Gastrocnemius medialis (tissue), 4 donors: ENCODE measurements around the gene CDC42BPG.

Source experiments
- POLR2A ChIP-seq, 2 donors: fragments of 450-650 bp; IDR thresholded peaks; one replicate each; pipeline ENCODE4 v1.6.1; 2017; ENCODE audit warnings: antibody characterized with exemption in 2 of 2, mild to moderate bottlenecking in 2 of 2, moderate library complexity in 2 of 2
- TF ChIP-seq, protein P1 (sequence below), 5 experiments: fragments of 450-650 bp in 3 of 5; fragments of 200-600 bp in 2 of 5; sonication (generic) in 2 of 5; IDR thresholded peaks in 4 of 5; conservative IDR thresholded peaks in 1 of 5; 1 replicate in 4 of 5; 2 replicates in 1 of 5; pipeline ENCODE4 v1.5.1; 2016 to 2019; ENCODE audit warnings: antibody characterized with exemption in 5 of 5, mild to moderate bottlenecking in 3 of 5, moderate library complexity in 3 of 5

DNA sequence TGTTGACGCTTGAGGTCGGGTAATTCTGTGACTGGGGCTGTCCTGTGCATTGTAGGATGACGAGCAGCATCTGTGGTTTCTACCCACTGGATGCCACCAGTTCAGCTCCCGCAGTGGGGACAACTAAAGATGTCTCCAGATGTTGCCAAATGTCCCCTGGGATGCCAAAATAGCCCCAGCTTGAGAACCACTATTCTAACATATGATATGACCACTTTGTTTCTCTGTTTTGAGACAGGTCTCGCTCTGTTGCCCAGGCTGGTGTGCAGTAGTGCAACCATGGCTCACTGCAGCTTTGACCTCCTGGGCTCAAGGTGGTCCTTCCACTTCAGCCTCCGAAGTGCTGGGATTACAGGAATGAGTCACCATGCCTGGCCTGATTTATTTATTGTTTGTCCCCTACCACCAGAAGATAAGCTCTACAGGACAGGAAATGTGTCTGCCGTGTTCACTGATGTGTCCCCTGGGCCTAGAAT lies 29.7 kb downstream of the CDC42BPG start:
- TF ChIP-seq, protein P1, sequence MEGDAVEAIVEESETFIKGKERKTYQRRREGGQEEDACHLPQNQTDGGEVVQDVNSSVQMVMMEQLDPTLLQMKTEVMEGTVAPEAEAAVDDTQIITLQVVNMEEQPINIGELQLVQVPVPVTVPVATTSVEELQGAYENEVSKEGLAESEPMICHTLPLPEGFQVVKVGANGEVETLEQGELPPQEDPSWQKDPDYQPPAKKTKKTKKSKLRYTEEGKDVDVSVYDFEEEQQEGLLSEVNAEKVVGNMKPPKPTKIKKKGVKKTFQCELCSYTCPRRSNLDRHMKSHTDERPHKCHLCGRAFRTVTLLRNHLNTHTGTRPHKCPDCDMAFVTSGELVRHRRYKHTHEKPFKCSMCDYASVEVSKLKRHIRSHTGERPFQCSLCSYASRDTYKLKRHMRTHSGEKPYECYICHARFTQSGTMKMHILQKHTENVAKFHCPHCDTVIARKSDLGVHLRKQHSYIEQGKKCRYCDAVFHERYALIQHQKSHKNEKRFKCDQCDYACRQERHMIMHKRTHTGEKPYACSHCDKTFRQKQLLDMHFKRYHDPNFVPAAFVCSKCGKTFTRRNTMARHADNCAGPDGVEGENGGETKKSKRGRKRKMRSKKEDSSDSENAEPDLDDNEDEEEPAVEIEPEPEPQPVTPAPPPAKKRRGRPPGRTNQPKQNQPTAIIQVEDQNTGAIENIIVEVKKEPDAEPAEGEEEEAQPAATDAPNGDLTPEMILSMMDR (IDR thresholded peaks at IDR 0.05 in 4 of 5, conservative IDR thresholded peaks at IDR 0.05 in 1 of 5) = no peak
- no peak for TF ChIP-seq POLR2A (IDR thresholded peaks at IDR 0.05)
